HL-60 (cell line): Measurements from ENCODE around the gene KRT75.

Experiments
- CTCF ChIP-seq: IDR thresholded peaks from one replicate; pipeline ENCODE4 v1.5.1; 2011; ENCODE audit warnings: low read length, control low read depth, inconsistent platforms; ENCODE audit not compliant: insufficient read depth
- POLR2AphosphoS5 ChIP-seq: IDR thresholded peaks from 2 replicates; pipeline ENCODE4 v1.6.1; 2012; ENCODE audit warnings: low read depth
- REST ChIP-seq: IDR thresholded peaks from 2 replicates; pipeline ENCODE4 v1.6.1; 2012; ENCODE audit warnings: low read depth; ENCODE audit not compliant: insufficient replicate concordance

GRCh38 chr12:52382854-52383253 lies 51.3 kb downstream of the KRT75 start:
- TF ChIP-seq CTCF, result no peak
- TF ChIP-seq REST, result no peak
- TF ChIP-seq POLR2AphosphoS5, result no peak
